Hepatocyte (in vitro differentiated cells): ENCODE data around the gene RABL6. TPM values are rescaled to one million over a fixed set of nuclear protein-coding genes. Genes with fewer than 3 reads are reported as not detected.

ENCODE experiments used
- DNase-seq: peaks from one replicate; pipeline ENCODE4 v3.0.0-alpha.2; 2016; ENCODE audit warnings: low spot score
- H2AFZ ChIP-seq: fragments of 200-600 bp; sonication (generic); 2 replicates; pipeline ENCODE4 v1.6.0; 2016; ENCODE audit warnings: antibody characterized with exemption, mild to moderate bottlenecking
- H3K27ac ChIP-seq: fragments of 200-600 bp; sonication (generic); 2 replicates; pipeline ENCODE4 v1.5.1; 2016; ENCODE audit warnings: mild to moderate bottlenecking
- H3K27me3 ChIP-seq: fragments of 200-600 bp; sonication (generic); 2 replicates; pipeline ENCODE4 v1.6.1; 2016
- H3K36me3 ChIP-seq: fragments of 200-600 bp; sonication (generic); replicated peaks from 2 replicates; pipeline ENCODE4 v1.5.1; 2016; ENCODE audit warnings: low read depth; ENCODE audit not compliant: insufficient read depth
- H3K4me1 ChIP-seq: fragments of 200-600 bp; sonication (generic); 2 replicates; pipeline ENCODE4 v1.5.1; 2016; ENCODE audit warnings: mild to moderate bottlenecking, moderate library complexity; ENCODE audit not compliant: insufficient read depth
- H3K4me2 ChIP-seq: fragments of 200-600 bp; sonication (generic); 2 replicates; pipeline ENCODE4 v1.6.0; 2016
- H3K4me3 ChIP-seq: fragments of 200-600 bp; sonication (generic); 2 replicates; pipeline ENCODE4 v1.5.1; 2016; ENCODE audit warnings: mild to moderate bottlenecking
- H3K79me2 ChIP-seq: fragments of 200-600 bp; sonication (generic); 2 replicates; pipeline ENCODE4 v1.6.0; 2017; ENCODE audit warnings: mild to moderate bottlenecking
- H3K9me2 ChIP-seq: fragments of 200-600 bp; sonication (generic); replicated peaks from 2 replicates; pipeline ENCODE4 v1.6.0; 2017; ENCODE audit warnings: mild to moderate bottlenecking; ENCODE audit not compliant: insufficient read depth
- H3K9me3 ChIP-seq: fragments of 200-600 bp; sonication (generic); 2 replicates; pipeline ENCODE4 v1.5.1; 2016; ENCODE audit warnings: low read depth, mild to moderate bottlenecking
- H4K20me1 ChIP-seq: fragments of 200-600 bp; sonication (generic); 2 replicates; pipeline ENCODE4 v1.6.0; 2016; ENCODE audit warnings: mild to moderate bottlenecking; ENCODE audit not compliant: insufficient read depth, poor library complexity, severe bottlenecking
- EZH2 ChIP-seq: fragments of 200-600 bp; sonication (generic); IDR thresholded peaks from 2 replicates; pipeline ENCODE4 v1.6.1; 2016; ENCODE audit warnings: antibody characterized with exemption, mild to moderate bottlenecking, borderline replicate concordance
- EZH2phosphoT487 ChIP-seq: fragments of 200-600 bp; sonication (generic); IDR thresholded peaks from one replicate; pipeline ENCODE4 v1.6.1; 2018; ENCODE audit warnings: antibody characterized with exemption, mild to moderate bottlenecking, low read depth, moderate library complexity; ENCODE audit not compliant: unreplicated experiment, severe bottlenecking
- WGBS: methylation state at CpG from one replicate; pipeline ENCODE4 v1.1.6; 2016; ENCODE audit warnings: low lambda C conversion rate; ENCODE audit errors: missing lambda C conversion rate; 5-methylcytosine and 5-hydroxymethylcytosine counted together
- polyA plus RNA-seq: library from polyadenylated mRNA; unstranded; fragments of >200 nt; fragmentation: Nextera tagmentation; extraction: Ambion mirVana; gene quantifications from 2 replicates; pipeline ENCODE4 v1.2.1, GENCODE V29; 2016
- total RNA-seq: library from RNA; depleted of rRNA; stranded (reverse); fragments of >200 nt; gene quantifications from 2 replicates; pipeline ENCODE4 v1.2.3, GENCODE V29; 2014
- TF ChIP-seq, protein P1 (sequence below): fragments of 200-600 bp; sonication (generic); IDR thresholded peaks from 2 replicates; pipeline ENCODE4 v1.5.1; 2016; ENCODE audit warnings: antibody characterized with exemption, mild to moderate bottlenecking; ENCODE audit not compliant: poor library complexity

RABL6 gene
- total and polyA plus RNA-seq, 2 experiments from 2014 or later, result 72.3 to 103 TPM

- H3K4me3 ChIP-seq, result no peak overlapping the region
- no peaks in the 10 kb centered on the region for H3K9me2 ChIP-seq
- H3K9me3 ChIP-seq, result no peaks in the 10 kb centered on the region
- peak; percentile 5 for DNase-seq
- no peak overlapping the region for H2AFZ ChIP-seq
- H4K20me1 ChIP-seq, result no peaks in the 10 kb centered on the region
- H3K4me1 ChIP-seq, result peaks cover 16% of the 10 kb centered on the region
- H3K36me3 ChIP-seq, result no peaks in the 10 kb centered on the region
- H3K27ac ChIP-seq, result no peak overlapping the region
- H3K4me2 ChIP-seq, result no peak overlapping the region
- no peaks in the 10 kb centered on the region for H3K27me3 ChIP-seq
- TF ChIP-seq EZH2phosphoT487 (no peak), EZH2 (no peak)
- TF ChIP-seq, protein P1, sequence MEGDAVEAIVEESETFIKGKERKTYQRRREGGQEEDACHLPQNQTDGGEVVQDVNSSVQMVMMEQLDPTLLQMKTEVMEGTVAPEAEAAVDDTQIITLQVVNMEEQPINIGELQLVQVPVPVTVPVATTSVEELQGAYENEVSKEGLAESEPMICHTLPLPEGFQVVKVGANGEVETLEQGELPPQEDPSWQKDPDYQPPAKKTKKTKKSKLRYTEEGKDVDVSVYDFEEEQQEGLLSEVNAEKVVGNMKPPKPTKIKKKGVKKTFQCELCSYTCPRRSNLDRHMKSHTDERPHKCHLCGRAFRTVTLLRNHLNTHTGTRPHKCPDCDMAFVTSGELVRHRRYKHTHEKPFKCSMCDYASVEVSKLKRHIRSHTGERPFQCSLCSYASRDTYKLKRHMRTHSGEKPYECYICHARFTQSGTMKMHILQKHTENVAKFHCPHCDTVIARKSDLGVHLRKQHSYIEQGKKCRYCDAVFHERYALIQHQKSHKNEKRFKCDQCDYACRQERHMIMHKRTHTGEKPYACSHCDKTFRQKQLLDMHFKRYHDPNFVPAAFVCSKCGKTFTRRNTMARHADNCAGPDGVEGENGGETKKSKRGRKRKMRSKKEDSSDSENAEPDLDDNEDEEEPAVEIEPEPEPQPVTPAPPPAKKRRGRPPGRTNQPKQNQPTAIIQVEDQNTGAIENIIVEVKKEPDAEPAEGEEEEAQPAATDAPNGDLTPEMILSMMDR, result no peak
- WGBS, result 92% methylated on average over 19 of the region's 19 CpGs
- H3K79me2 ChIP-seq, result no peaks in the 10 kb centered on the region
Measured at GRCh38 chr9:136857166-136857565, 49.4 kb downstream of the RABL6 start.

GRCh38 chr9:136857581-136858412 is 50.0 kb downstream of the RABL6 start:
- Histone ChIP-seq H3K4me1 (peaks cover 16% of the 10 kb centered on the region), H3K4me3 (no peak overlapping the region), H3K4me2 (no peak overlapping the region), H3K9me3 (no peaks in the 10 kb centered on the region), H3K9me2 (no peaks in the 10 kb centered on the region), H3K79me2 (no peaks in the 10 kb centered on the region), H4K20me1 (no peaks in the 10 kb centered on the region), H2AFZ (no peak overlapping the region), H3K27me3 (no peaks in the 10 kb centered on the region), H3K36me3 (no peaks in the 10 kb centered on the region), H3K27ac (no peak overlapping the region)
- 93% methylated on average over 24 of the region's 29 CpGs for WGBS
- TF ChIP-seq EZH2phosphoT487 (no peak), EZH2 (no peak)
- TF ChIP-seq, protein P1, result no peak
- peak; percentile 18 for DNase-seq

- Histone ChIP-seq H3K4me2 (no peak overlapping the region), H3K36me3 (no peaks in the 10 kb centered on the region)
Measured at GRCh38 chr9:136858452-136858843, 50.7 kb downstream of the RABL6 start.

More at GRCh38 chr9:136858452-136858843, 50.7 kb downstream of the RABL6 start:
- WGBS, result 93% methylated on average over 11 of the region's 15 CpGs
- H3K9me2 ChIP-seq, result no peaks in the 10 kb centered on the region
- peaks cover 16% of the 10 kb centered on the region for H3K4me1 ChIP-seq
- H3K79me2 ChIP-seq, result peaks cover 3% of the 10 kb centered on the region
- no peak overlapping the region for H3K4me3 ChIP-seq
- H4K20me1 ChIP-seq, result no peaks in the 10 kb centered on the region
- no peak overlapping the region for H2AFZ ChIP-seq
- no peaks in the 10 kb centered on the region for H3K9me3 ChIP-seq
- DNase-seq, result no peak
- TF ChIP-seq, protein P1, result no peak
- TF ChIP-seq EZH2phosphoT487 (no peak), EZH2 (no peak)
- no peaks in the 10 kb centered on the region for H3K27me3 ChIP-seq
- H3K27ac ChIP-seq, result peak overlapping the region; percentile 69
